AG20443 (cell line): Measurements from ENCODE around the gene CD300C.
"Not testable (repeated sequence)": the region's sequence is repeated elsewhere in the genome, so short reads cannot be mapped to it uniquely, and the experiment has no call there.

Experiments used
- DNase-seq: peaks from one replicate; pipeline ENCODE4 v3.0.0; 2012; ENCODE audit warnings: low spot score, mixed read lengths

The CD300C gene

GRCh38 chr17:74513987-74514631, 31.8 kb downstream of the CD300C start:
- DNase-seq: peak; percentile 10

- DNase-seq: peak; percentile 8
These were observed 33.3 kb downstream of the CD300C start for GRCh38 chr17:74512624-74513091.

- DNase-seq: peak; percentile 43
These were observed 33.9 kb downstream of the CD300C start for GRCh38 chr17:74512036-74512435.

GRCh38 chr17:74508156-74508555, 37.8 kb downstream of the CD300C start:
- DNase-seq: no peak

DNA sequence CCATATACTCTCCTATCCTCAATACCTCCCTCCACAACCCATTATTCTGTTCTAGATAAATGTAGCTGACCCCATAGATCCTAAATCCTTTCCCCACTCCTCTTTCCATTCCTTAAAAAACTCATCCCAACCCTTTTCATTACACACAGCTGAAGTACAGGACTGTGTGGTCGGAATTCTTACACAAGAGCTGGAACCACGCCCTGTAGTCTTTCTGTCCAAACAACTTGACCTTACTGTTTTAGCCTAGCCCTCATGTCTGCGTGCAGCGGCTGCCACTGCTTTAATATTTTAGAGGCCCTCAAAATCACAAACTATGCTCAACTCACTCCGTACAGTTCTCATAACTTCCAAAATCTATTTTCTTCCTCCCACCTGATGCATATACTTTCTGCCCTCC, 42.0 kb downstream of the CD300C start:
- DNase-seq: not testable (repeated sequence)

- no peak for DNase-seq
These were observed 43.1 kb downstream of the CD300C start for GRCh38 chr17:74502861-74503260.

DNA sequence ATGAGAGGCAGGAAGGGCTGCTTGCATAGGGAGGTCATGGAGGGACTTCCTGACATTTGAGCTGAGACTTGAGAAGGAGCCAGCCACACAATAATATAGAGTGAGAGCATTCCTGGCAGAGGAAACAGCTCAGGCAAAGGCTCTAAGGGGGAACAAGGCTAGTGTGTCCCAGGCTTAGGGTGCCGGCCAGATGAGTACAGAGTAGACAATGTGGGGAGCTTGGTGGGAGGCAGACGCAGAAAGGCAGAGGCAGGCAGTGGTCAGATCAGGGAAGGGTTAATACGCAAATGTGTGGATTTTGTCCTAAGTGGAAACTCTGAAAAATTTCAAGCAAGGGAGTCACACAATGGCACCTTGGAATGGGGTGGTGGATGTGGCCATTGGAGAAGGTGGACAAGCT, 45.9 kb downstream of the CD300C start:
- peak; percentile 2 for DNase-seq

GRCh38 chr17:74497471-74497870, 48.4 kb downstream of the CD300C start:
- no peak for DNase-seq

GRCh38 chr17:74493331-74493833, 52.5 kb downstream of the CD300C start:
- peak; percentile 84 for DNase-seq

DNA sequence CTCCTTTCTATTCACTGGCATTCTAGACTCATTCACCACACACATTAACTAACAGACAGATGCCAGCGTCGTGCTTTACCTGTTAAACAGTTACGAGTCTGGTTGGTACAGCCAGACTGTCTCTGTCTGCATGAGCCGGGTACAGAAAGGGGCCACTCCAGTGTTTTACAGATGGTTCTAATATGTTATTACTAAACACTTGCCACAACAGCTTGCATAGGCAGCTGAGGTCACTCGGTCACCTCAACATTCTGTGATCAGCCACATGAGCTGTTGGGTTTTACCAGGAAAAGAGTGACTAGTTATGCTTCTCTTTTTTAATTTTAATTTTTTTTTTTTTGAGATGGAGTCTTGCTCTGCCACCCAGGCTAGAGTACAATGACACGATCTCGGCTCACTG, 54.3 kb downstream of the CD300C start:
- DNase-seq: peak; percentile 3
